NCI-H2029 treated with DMSO at 0.1 percent for 48 hours (cell line): Measurements from ENCODE around the gene DMPK.
A peak's percentile ranks its signal among the peaks of the same experiment; 100 is the strongest.
"Not testable (repeated sequence)": the region's sequence is repeated elsewhere in the genome, so short reads cannot be mapped to it uniquely, and the experiment has no call there.

ENCODE experiments used
- DNase-seq: peaks from one replicate; lab custom pipeline; 2025; lab: John Stamatoyannopoulos, UW

The DMPK gene

GRCh38 chr19:45768984-45769782 is 13.1 kb downstream of the DMPK start, which contains the start of gene SIX5:
TSS of gene SIX5 (minus strand) at chr19:45769252. CDS start at chr19:45768844, 408 bp downstream.
- DNase-seq = peak; percentile 80

- DNase-seq = no peak
Observed at GRCh38 chr19:45768655-45768983, 13.7 kb downstream of the DMPK start.

GRCh38 chr19:45767881-45768654 is 14.2 kb downstream of the DMPK start:
- no peak for DNase-seq

DNA sequence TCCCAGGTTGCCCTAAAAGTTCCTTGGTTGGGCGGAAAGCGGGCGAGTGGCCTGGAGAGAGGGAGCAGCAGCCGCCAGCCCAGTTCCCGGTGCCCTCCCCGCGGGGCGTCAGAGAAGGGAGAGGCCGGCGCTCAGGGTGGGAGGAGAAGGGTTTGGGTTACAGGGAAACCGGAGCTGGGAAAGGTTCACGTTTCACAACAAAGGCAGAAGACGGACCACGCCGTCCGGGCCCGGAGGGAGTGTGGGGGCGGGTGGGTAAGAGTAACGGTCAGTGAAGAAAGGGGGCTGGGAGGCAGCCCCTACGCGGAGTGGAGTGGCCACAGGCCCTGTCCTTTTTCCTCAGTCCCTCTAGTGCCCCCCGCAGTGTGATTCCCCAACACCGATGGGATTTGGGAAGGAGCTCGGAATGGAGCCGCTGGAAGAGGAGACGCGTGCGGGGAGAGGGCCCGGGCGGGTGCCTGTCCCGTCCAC is 14.8 kb downstream of the DMPK start:
- DNase-seq = peak; percentile 9

DNA sequence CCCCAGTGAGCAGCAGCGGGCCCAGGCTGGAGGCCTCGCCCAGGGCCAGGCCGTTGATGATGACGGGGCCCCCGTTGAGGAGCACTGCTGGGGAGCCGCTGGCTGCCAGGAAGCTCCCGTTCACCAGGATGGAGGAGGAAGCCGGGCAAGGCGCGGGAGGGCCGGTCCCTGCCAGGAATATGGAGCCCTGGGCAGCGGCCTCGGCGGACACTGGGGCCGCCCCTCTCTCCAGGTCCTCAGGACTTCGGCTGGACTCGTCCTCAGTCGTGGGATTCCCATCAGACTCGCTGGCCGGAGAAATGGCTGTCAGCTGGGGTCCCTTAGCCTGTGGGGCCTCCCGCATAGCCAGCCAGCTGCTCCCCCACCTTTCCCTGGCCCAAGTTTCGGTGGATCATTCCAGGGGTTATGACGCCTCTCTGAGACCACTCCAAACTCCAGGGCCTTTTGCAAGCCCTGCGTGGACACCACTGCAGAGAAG is 15.4 kb downstream of the DMPK start:
- DNase-seq = no peak

GRCh38 chr19:45766296-45766868 is 15.9 kb downstream of the DMPK start:
- no peak for DNase-seq

DNA sequence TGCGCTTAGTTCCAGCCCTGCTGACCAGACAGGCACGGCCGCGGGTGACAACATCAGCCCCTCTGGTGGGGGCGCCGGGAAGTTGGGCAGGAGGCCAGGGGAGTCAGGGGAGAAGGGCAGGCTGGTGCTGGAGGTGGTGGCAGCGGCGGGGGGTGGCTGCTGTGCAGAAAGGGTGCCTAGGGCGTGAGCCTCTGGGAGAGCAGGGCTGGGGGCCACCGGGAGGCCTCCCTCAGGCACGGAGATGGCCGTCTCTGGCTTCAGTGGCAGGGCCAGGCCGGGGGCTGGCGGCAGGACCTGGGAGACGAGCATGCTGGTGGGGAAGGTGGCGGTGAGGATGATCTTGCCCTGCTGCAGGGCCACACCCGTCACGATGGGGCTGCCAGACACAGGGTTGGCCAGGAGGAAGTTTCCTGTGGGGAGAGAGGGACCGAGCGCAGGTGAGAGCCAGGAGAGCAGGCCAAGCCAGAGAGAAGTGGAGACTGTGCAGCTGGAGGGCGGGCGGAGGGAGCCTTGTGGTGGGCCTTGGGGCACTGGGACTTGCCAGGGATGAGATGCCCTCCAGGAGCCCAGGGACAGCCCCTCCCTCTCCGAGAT is 16.5 kb downstream of the DMPK start:
- DNase-seq = no peak

- DNase-seq = no peak
Observed at GRCh38 chr19:45764945-45765701, 17.2 kb downstream of the DMPK start.

- no peak for DNase-seq
Observed at GRCh38 chr19:45764475-45764874, 17.8 kb downstream of the DMPK start.

DNA sequence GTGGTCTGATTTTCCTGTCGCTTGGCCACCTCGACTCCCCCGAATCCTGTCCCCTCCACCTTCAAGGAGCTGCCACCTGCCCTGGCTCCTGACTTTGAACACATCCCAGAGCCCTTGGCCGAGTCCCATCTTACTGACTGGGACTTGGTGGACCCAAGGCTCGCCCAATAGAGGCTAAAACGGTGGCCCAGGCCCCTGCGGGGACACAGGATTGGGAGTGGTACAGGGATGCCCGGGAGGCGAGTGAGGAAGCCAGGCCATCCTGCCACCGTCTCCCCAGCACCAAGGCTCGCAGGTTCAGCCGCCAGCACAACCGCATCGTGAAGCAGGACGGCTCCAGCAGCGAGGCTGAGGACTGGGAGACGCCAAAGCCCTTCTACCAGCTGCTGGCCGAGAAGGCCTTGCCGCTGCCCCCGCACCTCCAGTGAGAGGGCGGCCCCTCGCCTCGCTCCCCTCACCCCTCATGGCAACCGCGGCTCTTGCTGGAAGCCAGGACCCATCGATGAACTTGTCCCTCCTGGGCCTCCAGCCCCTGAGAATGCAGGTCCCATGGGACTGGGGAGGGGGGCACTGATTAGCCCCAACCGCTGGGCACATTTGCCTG is 18.5 kb downstream of the DMPK start:
- DNase-seq = no peak

DNA sequence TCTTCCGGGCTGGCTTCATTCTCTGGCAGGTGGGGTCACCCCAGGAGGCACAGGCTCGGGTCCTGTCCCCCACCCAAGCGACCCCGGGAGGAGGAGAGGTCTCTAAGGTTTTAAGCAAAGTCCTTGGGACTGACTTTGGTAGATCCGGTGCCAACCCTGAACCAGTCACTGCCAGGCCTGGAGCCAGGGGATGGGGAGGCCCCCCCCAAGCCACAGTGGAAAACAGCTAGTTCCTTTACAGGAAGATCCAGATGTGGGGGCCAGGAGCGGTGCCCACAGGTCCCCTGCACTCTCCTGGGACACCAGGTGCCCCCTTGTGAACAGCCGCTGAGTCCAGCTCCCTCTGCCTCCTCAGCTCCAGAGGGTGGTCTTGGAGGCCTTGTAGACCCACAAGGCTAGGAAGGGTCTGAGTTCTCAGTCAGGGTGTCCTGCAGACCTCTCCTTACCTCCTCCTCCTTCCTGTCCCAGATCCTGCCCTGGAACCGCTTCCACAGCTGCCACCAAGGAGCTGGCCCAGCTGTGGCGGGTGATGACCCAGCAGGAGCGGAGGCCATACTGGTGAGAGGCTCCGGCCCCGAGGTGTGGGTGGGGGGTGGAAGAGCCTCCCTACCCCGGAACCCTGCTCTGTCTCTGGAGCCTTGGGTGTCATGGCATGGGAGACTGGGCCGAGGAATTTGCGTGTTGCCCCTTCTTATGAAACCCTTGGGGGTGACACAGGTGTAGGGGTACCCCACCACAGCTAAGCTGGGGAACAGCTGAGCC is 19.2 kb downstream of the DMPK start:
- DNase-seq = no peak

- no peak for DNase-seq
Observed at GRCh38 chr19:45761714-45762113, 20.6 kb downstream of the DMPK start.

DNA sequence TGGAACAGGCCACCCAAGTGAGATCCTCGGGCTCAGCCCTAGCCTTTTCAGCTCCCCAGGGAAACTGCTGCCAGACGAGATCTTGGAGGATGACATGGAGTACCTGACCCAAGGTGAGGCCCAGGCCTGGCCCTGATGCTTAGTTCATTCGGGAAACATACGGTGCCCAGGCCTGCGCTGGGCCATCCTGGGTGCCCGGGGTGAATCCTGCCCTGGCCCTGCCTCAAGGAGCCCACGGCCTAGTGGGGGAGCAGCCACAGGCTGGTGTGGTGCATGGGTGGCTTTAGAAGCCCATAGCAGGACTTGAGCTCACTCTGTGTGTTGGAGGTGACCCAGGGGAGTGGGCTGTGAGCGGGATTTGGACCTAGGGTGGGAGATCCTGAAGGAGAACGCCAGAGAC is 23.4 kb downstream of the DMPK start:
- no peak for DNase-seq

GRCh38 chr19:45757695-45758094 is 24.6 kb downstream of the DMPK start:
- DNase-seq = no peak

- no peak for DNase-seq
Observed at GRCh38 chr19:45754323-45754722, 28.0 kb downstream of the DMPK start.

DNA sequence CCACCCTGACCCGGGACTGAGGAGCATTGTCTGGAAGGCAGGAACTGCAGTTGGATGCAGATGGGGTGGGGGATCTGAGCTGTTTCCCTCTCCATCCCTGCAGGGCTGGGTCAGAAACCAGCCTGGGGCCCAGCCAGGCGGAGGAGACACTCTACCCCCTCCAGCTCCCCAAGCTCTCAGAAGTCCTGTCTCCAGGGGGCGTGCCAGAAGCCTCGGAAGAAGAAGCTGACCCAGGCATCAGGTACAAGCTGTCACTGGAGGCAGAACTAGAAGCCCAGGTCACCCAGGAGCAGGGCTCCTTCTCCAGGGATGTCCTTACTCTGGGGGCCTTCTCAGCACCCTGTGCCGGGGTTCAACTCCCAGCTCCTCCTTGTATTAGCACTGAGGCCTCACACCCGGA is 28.7 kb downstream of the DMPK start:
- no peak for DNase-seq

DNA sequence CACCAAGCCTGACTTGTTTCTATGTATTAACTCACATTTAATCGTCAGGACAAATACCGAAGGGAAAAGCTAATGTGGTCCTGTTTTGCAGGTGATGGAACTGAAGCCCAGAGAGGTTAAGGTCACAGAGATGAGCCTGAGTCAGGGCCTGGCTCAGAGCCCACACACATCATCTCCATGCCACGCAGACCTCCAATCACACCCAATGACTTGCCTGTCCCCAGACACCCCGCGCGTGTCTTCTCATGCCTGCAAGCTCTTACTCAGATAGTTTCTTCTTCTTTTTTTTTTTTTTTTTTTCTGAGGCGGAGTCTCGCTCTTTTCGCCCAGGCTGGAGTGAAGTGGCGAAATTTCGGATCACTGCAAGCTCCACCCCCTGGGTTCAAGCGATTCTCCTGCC is 29.7 kb downstream of the DMPK start:
- DNase-seq = no peak

- not testable (repeated sequence) for DNase-seq
Observed at GRCh38 chr19:45751483-45751882, 30.8 kb downstream of the DMPK start.

DNA sequence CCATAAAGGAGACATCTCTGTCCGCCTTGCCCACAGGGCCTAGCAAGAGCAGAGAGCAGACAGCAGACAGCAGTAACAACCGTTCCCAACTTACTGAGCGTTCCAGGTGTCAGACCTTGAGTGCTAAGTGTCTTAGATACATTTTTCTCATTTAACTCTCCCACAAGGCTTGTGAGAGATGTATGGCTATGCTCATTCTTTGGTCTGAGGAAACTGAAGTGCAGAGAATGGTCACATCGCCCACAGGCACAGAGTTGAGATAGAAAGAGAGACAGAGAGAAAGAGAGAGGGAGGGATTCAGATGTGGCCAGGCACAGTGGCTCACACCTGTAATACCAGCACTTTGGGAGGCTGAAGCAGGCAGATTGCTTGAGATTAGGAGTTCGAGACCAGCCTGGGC is 34.8 kb downstream of the DMPK start:
- no peak for DNase-seq

DNA sequence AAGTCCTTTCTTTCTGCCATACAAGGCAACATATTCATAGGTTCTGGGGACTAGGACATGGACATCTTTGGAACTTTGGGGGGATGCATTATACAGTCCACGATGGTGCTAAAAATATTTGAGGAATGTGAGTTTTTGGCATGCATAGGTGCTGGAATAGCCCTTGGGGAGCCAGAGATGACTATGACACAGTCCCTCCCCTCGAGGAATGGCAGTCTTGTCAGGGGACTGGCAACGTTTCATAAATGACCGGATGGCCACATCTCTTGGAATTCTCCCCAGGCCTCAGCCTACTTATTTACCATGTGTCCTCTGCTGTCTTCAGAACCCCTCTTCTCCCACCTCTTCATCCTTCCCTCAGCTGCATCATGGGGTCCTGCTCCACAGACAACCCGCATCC is 35.4 kb downstream of the DMPK start:
- DNase-seq = no peak

DNA sequence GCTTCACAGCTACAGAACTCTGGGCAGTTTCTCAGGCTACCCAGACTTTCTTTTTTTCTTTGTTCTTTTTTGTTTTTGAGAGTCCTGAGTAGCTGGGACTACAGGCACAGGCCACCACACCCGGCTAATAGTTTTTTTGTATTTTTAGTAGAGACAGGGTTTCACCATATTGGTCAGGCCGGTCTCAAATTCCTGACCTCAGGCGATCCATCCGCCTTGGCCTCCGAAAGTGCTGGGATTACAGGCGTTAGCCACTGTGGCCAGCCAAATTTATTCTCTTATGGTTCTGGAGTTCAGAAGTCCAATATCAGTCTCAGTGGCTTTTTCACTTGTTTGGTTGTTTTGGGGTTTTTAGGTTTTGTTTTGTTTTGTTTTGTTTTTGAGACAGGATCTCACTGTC is 36.7 kb downstream of the DMPK start:
- DNase-seq = no peak
